H1 (cell line): ENCODE results near the gene ADAMTS17.

Source experiments
- CREB1 ChIP-seq: IDR thresholded peaks from 2 replicates; pipeline ENCODE4 v1.6.1; 2012; ENCODE audit warnings: inconsistent platforms
- EP300 ChIP-seq, 2 experiments: IDR thresholded peaks; 1 replicate in 1 of 2; 2 replicates in 1 of 2; pipeline ENCODE4 v1.6.1; 2011 to 2012; ENCODE audit warnings: low read depth in 2 of 2, low read length in 2 of 2, mild to moderate bottlenecking in 2 of 2, borderline replicate concordance in 1 of 2, inconsistent platforms in 1 of 2, moderate library complexity in 1 of 2
- POLR2A ChIP-seq, 2 experiments: IDR thresholded peaks; 1 replicate in 1 of 2; 2 replicates in 1 of 2; pipeline ENCODE4 v1.6.1; 2011; ENCODE audit warnings: low read depth in 2 of 2, low read length in 2 of 2, mild to moderate bottlenecking in 2 of 2; ENCODE audit errors: control extremely low read depth in 1 of 2
- POLR2AphosphoS5 ChIP-seq: IDR thresholded peaks from 2 replicates; pipeline ENCODE4 v1.6.1; 2011; ENCODE audit warnings: low read depth, low read length
- TAF1 ChIP-seq: IDR thresholded peaks from 2 replicates; pipeline ENCODE4 v1.6.1; 2011; ENCODE audit warnings: mild to moderate bottlenecking, low read depth, low read length
- YY1 ChIP-seq: IDR thresholded peaks from 2 replicates; pipeline ENCODE4 v1.6.1; 2011; ENCODE audit warnings: low read depth, mild to moderate bottlenecking, low read length
- ZNF274 ChIP-seq: IDR thresholded peaks from 2 replicates; pipeline ENCODE4 v1.7.0; 2012; ENCODE audit warnings: low read length, borderline replicate concordance; ENCODE audit errors: extremely low read depth
- TF ChIP-seq, protein P1 (sequence below), 3 experiments: IDR thresholded peaks; 1 replicate in 2 of 3; 2 replicates in 1 of 3; pipeline versions ENCODE4 v1.5.1 to v1.6.1; 2011; ENCODE audit warnings: low read length in 3 of 3, mild to moderate bottlenecking in 3 of 3, inconsistent platforms in 2 of 3, low read depth in 1 of 3, moderate library complexity in 1 of 3; ENCODE audit not compliant: insufficient read depth in 1 of 3; ENCODE audit errors: control extremely low read depth in 1 of 3
- TF ChIP-seq, protein P2 (sequence below): IDR thresholded peaks from 2 replicates; pipeline ENCODE4 v1.6.1; 2012; ENCODE audit warnings: inconsistent platforms

DNA sequence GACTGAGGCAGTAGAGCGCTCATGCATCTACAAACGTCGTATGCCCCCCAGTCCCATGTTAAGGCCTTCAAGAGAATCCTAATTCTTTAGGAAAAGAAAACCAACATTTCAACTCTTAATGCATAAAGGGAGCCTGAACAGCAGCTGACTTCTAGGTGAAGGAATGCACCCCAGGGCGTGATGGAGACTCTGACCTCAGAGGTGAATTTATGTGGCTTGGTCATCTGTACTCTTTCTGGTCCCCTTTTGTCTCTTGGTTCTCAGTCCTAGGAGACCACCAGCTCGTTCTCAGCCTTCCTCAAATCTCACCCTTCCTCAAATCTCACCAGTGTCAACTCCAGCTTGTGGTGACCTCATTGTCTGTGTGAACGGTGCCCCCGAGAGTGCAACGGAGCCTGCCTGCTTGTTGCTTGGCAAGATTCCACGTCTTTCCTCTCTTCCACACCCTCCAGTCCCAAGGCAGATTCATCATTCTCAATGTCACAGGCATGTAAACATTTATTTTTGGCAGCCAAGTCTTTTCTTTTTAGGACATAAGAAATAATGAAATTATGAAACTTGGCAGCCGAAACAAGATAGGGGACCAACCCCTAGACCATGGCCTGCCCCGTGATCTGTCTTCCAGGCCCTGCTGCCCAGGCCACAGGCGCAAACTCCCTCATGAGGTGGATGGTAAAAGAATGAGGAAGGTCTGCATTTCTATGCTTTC lies 166.2 kb downstream of the ADAMTS17 start:
- TF ChIP-seq POLR2AphosphoS5 = no peak
- TF ChIP-seq YY1 = no peak
- TF ChIP-seq, protein P1, sequence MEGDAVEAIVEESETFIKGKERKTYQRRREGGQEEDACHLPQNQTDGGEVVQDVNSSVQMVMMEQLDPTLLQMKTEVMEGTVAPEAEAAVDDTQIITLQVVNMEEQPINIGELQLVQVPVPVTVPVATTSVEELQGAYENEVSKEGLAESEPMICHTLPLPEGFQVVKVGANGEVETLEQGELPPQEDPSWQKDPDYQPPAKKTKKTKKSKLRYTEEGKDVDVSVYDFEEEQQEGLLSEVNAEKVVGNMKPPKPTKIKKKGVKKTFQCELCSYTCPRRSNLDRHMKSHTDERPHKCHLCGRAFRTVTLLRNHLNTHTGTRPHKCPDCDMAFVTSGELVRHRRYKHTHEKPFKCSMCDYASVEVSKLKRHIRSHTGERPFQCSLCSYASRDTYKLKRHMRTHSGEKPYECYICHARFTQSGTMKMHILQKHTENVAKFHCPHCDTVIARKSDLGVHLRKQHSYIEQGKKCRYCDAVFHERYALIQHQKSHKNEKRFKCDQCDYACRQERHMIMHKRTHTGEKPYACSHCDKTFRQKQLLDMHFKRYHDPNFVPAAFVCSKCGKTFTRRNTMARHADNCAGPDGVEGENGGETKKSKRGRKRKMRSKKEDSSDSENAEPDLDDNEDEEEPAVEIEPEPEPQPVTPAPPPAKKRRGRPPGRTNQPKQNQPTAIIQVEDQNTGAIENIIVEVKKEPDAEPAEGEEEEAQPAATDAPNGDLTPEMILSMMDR (IDR thresholded peaks at IDR 0.05; ENCODE audit: control extremely low read depth in 1 of 3, insufficient read depth in 1 of 3, low read depth in 1 of 3, low read length in 3 of 3) = no peak
- TF ChIP-seq EP300 (IDR thresholded peaks at IDR 0.05; ENCODE audit: borderline replicate concordance in 1 of 2, low read depth in 2 of 2, low read length in 2 of 2) = no peak
- TF ChIP-seq CREB1 = no peak
- no peak for TF ChIP-seq POLR2A (IDR thresholded peaks at IDR 0.05; ENCODE audit: control extremely low read depth in 1 of 2, low read depth in 2 of 2, low read length in 2 of 2)
- TF ChIP-seq, protein P2, sequence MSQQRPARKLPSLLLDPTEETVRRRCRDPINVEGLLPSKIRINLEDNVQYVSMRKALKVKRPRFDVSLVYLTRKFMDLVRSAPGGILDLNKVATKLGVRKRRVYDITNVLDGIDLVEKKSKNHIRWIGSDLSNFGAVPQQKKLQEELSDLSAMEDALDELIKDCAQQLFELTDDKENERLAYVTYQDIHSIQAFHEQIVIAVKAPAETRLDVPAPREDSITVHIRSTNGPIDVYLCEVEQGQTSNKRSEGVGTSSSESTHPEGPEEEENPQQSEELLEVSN = no peak
- TF ChIP-seq ZNF274 = no peak
- TF ChIP-seq TAF1 = no peak
